HepG2 (cell line): ENCODE results near the gene EFNA4.

ENCODE experiments used
- CENPT ChIP-seq: sonication (generic); formaldehyde crosslinking; IDR thresholded peaks from 2 replicates; pipeline ENCODE4 v1.8.0; 2022; ENCODE audit warnings: low read depth, mild to moderate bottlenecking, moderate library complexity, missing genetic modification reagents
- EP300 ChIP-seq, 3 experiments: sonication (generic) in 1 of 3; formaldehyde crosslinking in 1 of 3; IDR thresholded peaks; 2 replicates each; pipeline versions ENCODE4 v1.5.1 to v1.6.1; 2011 to 2020; ENCODE audit warnings: low read depth in 2 of 3, low read length in 2 of 3, borderline replicate concordance in 1 of 3, improper control_type of control experiment in 1 of 3, mild to moderate bottlenecking in 1 of 3, missing genetic modification reagents in 1 of 3, moderate library complexity in 1 of 3
- KDM5B ChIP-seq: sonication (generic); formaldehyde crosslinking; IDR thresholded peaks from 2 replicates; pipeline ENCODE4 v1.4.0; 2020; ENCODE audit warnings: missing genetic modification reagents, mild to moderate bottlenecking, borderline replicate concordance
- KLF12 ChIP-seq: sonication (generic); formaldehyde crosslinking; IDR thresholded peaks from 2 replicates; pipeline ENCODE4 v1.4.0; 2020; ENCODE audit warnings: missing genetic modification reagents, borderline replicate concordance
- NFRKB ChIP-seq: fragments of 450-650 bp; IDR thresholded peaks from 2 replicates; pipeline ENCODE4 v1.6.1; 2017
- NR1H2 ChIP-seq: sonication (generic); formaldehyde crosslinking; IDR thresholded peaks from 2 replicates; pipeline ENCODE4 v1.8.1; 2022; ENCODE audit warnings: low read depth, missing genetic modification reagents, borderline replicate concordance
- POLR2A ChIP-seq, 2 experiments: IDR thresholded peaks; 2 replicates each; pipeline ENCODE4 v1.6.1; 2011; ENCODE audit warnings: low read depth in 2 of 2, low read length in 2 of 2, mild to moderate bottlenecking in 1 of 2, moderate library complexity in 1 of 2; ENCODE audit not compliant: insufficient read depth in 1 of 2
- REST ChIP-seq, 2 experiments: IDR thresholded peaks; 2 replicates each; pipeline ENCODE4 v1.6.1; 2011 to 2012; ENCODE audit warnings: low read length in 2 of 2, borderline replicate concordance in 1 of 2, low read depth in 1 of 2, mild to moderate bottlenecking in 1 of 2, moderate library complexity in 1 of 2
- TAF1 ChIP-seq: sonication (generic); formaldehyde crosslinking; IDR thresholded peaks from 2 replicates; pipeline ENCODE4 v1.4.0; 2020; ENCODE audit warnings: missing genetic modification reagents
- ZNF121 ChIP-seq: sonication (generic); formaldehyde crosslinking; IDR thresholded peaks from 2 replicates; pipeline ENCODE4 v1.5.0; 2020; ENCODE audit warnings: mild to moderate bottlenecking, missing genetic modification reagents
- ZNF691 ChIP-seq: sonication (generic); formaldehyde crosslinking; IDR thresholded peaks from 2 replicates; pipeline ENCODE4 v1.4.0; 2020; ENCODE audit warnings: missing genetic modification reagents, low read depth, mild to moderate bottlenecking, borderline replicate concordance

GRCh38 chr1:155057788-155058211 is 5.7 kb upstream of the EFNA4 start:
- TF ChIP-seq KLF12 (CRISPR knock-in tag) = no peak
- TF ChIP-seq NFRKB = no peak
- TF ChIP-seq TAF1 (CRISPR knock-in tag) = no peak
- TF ChIP-seq NR1H2 (CRISPR knock-in tag) = no peak
- no peak for TF ChIP-seq POLR2A (IDR thresholded peaks at IDR 0.05; ENCODE audit: insufficient read depth in 1 of 2, low read depth in 2 of 2, low read length in 2 of 2)
- no peak for TF ChIP-seq EP300 (IDR thresholded peaks at IDR 0.05; ENCODE audit: low read depth in 2 of 2, low read length in 2 of 2)
- TF ChIP-seq EP300 (CRISPR knock-in tag; IDR thresholded peaks at IDR 0.05; ENCODE audit: borderline replicate concordance) = no peak
- TF ChIP-seq REST (IDR thresholded peaks at IDR 0.05; ENCODE audit: borderline replicate concordance in 1 of 2, low read depth in 1 of 2, low read length in 2 of 2) = no peak
- TF ChIP-seq ZNF691 = no peak
- no peak for TF ChIP-seq CENPT (CRISPR knock-in tag)
- no peak for TF ChIP-seq KDM5B
- no peak for TF ChIP-seq ZNF121 (CRISPR knock-in tag)
